SU-DHL-6 (cell line): Measurements from ENCODE around the gene ALOXE3.

ENCODE experiments used
- EZH2phosphoT487 ChIP-seq: fragments of 200-600 bp; sonication (generic), shearing (Covaris generic); conservative IDR thresholded peaks from 2 replicates; pipeline ENCODE4 v1.6.1; 2018; ENCODE audit warnings: mild to moderate bottlenecking, antibody characterized with exemption, low read length, moderate library complexity, mixed read lengths
- TF ChIP-seq, protein P1 (sequence below): fragments of 200-600 bp; sonication (generic); IDR thresholded peaks from one replicate; pipeline ENCODE4 v1.5.1; 2017; ENCODE audit warnings: antibody characterized with exemption, mild to moderate bottlenecking, low read length, moderate library complexity; ENCODE audit not compliant: insufficient read depth, poor library complexity, severe bottlenecking

DNA sequence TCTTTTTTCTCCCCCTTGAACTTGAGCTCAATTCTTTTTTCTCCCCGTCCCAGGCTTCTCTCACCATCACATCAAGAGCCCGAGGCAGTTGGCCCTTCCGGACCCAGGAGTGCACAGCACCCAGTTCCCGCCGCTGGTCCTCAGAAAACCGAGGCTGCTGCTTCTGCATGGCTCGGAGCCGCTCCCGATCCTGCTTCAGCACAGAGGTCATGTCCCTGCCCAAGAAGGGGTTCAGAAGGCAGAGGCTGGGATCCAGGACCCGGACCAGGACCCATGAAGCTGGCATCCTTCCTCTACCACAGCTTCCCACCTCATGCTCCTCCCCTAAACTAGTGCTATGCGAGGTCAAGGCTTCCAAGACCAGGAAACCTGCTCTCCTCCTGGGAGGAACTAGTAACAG, 23.4 kb upstream of the ALOXE3 start:
- TF ChIP-seq, protein P1, sequence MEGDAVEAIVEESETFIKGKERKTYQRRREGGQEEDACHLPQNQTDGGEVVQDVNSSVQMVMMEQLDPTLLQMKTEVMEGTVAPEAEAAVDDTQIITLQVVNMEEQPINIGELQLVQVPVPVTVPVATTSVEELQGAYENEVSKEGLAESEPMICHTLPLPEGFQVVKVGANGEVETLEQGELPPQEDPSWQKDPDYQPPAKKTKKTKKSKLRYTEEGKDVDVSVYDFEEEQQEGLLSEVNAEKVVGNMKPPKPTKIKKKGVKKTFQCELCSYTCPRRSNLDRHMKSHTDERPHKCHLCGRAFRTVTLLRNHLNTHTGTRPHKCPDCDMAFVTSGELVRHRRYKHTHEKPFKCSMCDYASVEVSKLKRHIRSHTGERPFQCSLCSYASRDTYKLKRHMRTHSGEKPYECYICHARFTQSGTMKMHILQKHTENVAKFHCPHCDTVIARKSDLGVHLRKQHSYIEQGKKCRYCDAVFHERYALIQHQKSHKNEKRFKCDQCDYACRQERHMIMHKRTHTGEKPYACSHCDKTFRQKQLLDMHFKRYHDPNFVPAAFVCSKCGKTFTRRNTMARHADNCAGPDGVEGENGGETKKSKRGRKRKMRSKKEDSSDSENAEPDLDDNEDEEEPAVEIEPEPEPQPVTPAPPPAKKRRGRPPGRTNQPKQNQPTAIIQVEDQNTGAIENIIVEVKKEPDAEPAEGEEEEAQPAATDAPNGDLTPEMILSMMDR, result no peak
- TF ChIP-seq EZH2phosphoT487, result no peak
